Measurements from ENCODE around the gene SGTA.
"Not testable (repeated sequence)": the region's sequence is repeated elsewhere in the genome, so short reads cannot be mapped to it uniquely, and the experiment has no call there.

The SGTA gene

DNA sequence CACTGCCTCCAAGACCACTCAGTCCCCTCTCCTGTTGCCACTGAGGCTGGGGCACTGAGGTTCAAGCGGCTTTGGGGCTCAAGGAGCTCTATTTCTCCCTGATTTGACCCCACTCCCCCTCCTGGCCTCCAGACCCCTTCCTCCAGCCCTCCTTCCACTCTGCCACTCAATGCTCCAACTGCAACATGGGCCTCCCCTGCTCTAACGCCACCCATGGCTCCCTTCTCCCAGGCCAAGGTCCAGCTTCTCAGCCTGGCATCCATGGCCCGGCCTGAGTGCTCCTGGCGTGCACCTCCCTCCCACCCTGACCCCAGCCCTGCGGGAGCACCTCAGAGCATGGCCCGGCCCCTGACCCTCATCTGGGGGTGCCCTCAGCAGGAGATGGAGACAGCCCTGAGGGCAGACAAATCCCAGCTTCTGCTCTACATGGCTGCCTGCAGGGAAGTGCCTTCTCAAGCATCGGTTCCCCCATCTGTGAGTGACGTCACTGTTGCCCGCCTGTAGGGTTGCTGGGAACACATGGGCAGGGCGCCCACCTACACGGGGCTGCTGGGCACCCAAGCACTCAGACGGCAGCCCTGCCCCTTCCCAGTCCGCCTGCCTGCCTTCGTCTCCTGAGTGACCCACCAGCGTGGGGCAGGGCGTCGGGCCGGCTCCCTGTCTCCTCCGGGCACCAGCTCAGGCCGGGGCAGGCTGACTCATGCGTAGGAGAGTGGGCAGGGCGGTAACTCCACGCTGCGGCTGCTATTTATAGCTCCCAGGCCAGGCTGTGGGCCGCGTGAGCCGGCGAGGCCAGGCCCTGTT lies 60.3 kb downstream of the SGTA start:
- DNase-seq = no peak

DNA sequence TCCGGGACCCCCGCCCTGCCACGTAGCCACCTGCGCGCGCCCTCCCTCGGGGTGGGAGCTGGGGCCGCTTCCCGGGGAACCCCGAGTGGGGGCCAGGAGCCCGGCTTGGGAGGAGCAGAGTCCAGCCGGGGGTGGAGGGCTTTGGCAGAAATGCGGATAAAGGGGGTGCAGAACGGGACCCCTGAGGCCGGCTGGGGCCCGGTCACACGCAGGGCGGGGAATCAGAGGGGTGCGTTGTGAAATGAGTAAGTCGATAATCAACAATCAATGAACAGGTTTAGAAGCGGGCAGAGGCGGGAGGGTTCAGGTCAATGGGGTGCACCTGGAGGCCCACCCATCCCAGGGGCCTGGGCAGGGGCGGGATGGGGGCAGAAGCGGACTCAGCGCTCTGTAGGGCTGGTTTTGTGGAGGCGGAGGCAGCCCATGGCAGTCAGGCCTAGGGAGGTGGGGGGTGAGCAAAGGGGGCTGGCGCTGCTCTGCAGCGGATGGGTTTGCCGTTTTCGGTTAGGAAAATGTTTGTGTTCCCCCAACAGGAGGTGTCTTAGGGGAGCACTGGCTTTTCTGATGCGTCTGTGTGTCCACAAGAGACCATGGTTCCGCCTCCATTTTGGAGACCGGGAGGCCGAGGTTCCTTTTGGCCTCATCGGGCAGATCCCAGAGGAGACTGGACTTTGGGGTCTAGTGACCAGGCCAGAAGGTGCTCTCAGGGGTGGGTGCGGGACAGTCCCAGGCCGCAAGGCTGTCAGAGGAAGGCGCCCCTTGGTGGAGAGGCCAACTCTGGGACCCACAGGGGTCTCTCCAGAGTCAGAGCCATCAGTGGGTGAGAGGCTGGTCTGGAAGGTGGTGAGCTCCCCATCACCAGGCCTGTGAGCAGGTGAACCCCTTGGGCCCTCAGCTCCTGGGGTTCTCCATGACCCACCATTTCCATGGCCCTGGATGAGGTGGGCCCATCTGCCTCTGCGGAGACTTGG lies 61.2 kb downstream of the SGTA start:
- DNase-seq = no peak

DNA sequence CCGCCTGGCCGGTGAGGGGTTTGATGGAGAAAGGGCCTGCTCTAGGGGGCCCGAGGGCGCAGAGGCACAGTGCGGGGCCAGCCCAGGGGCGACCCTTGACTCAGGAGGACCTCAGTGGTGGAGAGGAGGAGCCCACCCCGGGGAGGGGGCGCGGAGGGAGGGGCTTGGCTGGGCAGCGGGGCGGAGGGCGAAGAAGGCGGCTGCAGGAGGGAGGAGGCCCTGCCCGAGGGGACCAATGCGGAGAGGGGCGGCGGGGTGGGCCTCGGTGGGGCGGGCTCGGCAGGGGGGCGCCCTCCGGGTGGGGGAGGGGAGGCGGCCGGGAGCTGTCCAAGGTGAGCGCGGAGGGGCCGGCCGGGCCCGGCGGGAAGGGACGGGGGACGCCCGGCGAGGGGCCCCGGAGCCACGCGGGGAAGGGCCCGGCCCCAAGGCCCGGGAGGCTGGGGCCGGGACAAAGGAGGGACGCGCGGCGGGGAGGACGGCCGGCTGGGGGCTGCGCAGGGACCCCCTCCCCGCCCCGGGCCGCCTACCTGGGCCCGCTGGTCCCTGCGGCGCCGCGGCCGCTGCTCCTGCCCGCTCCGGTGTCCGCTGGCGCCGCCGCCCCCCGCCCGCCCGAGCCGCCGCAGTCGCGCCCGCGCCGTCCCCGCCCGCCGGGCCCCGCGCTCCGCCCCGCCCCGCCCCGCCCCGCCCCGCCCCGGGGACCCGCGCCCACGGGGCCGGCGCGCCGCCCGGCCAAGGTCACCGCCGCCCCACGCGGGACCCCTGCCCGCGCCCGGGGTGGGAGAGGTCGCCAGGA lies 62.1 kb downstream of the SGTA start, which contains the start of gene DIRAS1:
TSS of gene DIRAS1 (minus strand) at position 596 of the 793 bp plus-strand sequence. CDS start 3,566 bp downstream, outside the sequence.
- no peak for DNase-seq

DNA sequence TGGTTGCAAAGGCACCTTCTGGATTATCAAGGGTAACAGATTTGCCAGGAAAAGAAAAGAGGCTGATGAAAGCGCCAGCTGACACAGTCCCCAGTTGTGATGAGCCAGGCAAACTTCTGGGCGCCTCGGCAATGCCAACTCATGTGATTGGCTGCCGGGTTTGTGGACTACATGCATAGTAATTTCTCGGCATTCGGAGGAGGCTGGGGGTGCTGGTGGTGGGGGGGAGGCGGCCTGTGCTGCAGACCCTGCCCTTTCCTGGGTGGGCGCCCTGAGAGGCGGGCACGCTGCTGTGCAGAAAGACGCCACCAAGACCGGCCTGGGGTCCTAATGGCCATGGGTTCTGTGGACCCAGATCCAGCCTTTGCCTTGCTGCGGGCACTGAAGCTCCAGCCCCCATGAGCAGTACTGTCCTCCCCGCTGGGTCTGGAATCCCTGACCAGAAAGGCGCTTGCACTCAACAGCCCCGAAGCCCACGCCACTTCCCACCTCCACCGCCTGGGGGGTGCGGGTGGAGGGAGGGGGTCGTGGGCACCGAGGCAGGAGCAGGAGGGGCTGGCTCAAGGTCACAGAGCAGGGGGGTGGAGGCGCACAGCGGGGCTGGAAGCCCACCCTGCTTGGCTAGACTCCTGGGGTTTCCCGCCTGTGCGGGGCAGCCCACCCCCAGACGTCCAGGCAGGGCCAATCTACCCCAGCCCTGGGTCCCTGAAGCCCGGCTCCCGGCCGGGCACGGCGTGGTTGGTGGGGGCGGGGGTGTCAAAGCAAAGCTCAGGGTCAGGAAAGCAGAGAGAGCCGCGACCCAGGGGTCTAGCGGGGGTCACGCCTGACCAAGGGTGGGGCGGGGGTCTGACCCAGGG lies 62.9 kb downstream of the SGTA start:
- DNase-seq = no peak

DNA sequence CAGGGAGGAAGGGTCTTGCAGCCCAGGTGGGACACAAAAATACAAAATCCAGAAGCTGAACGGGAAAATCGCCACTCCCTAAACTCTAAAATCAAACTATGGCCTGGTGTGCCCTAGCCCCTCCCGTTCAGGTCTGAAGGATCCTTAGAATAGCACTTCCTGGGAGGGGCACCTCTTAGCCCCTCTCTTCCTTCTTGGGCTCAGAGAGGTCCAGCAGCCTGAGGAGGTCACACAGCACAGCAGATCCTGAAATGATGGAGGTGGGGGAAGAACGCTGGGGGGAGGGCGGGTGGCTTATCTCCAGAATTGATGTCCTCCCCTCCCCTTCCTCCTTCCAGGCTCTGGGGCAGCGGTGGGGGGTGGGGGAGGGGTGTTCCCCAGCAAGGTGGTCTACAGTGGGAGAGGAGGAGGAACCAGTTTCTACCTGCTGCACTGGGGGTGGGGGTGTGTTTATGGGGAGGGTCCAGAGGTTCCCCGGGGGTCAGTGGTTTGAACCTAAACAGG lies 63.8 kb downstream of the SGTA start:
- DNase-seq = no peak

DNA sequence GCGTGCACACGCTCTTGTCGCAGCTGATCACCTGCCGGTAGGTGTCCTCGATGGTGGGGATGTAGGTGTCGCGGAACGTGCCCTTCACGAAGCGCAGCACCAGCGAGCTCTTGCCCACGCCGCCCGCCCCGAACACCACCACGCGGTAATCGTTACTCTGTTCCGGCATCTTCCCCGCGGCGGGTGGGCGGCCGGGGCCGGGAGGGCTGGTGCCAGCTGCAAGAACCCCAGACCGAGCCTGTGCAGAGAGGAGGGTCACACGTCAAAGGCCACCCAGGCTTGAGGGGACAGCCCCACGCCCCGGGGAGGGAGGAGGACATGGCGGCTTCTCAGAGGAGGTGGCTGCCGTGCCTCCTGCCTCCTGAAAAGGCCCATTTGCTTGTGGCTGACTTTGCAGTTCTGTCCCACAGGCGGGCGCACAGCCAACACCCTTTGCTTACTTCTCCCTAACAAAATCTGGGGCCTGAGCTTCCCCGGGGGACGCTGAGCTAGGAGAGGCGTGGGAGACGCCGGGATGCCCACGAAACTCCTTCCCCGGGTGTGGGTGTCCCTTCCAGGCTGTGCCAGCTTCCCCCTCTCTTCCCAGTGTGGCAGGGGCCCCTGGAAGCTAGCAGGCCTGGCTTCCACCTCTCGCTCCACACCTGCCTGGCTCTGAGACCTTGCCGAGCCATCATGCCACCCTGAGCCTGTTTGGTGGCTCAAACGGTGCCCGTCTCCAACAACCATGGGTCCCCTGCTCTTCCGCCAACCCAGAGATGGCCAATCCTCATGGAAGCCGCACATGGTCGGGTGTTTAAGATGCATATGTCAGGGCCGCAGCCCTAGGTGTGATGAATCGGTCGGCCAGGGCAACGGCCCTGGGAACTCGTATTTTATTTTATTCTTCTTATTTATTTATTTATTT lies 65.2 kb downstream of the SGTA start:
- DNase-seq = no peak

DNA sequence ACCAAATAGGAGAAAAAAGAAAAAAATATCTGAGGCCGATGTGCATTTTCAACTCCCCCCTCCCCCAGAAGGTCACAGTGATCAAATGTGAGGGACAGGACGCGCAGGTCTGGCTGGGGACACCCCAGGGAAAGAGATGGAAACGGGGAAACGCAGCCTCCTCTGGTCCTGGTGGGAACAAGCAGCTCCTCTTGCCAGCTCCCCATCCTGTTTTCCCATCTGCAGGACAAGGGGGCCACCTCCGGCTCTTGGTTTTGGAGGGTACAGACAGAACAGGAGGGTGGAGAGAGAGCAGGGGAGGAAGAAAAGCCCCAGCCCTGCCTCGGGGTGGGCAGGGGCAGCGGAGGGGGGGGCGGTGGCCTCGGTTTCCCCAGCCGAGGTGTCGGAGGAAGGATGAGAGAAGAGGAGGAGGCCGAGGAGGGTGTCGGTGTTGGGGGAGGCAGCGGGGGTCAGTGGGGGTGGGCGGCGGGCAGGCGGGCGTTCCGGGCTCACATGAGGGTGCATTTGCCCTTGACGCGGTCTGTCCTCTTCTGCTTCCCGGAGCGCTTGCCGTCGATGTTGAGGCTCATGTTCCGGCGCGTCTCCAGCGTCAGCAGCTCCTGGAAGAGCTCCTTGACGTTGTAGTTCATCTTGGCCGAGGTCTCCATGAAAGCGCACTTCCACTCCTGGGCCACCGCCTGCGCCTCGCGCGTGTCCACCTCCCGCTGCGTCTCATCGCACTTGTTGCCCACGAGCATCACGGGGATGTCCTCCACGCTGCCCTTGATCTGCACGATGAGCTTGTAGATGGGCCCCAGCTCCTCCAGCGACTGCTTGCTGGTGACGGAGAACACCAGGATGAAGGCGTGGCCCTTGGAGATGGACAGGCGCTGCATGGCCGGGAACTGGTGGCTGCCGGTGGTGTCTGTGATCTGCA lies 66.1 kb downstream of the SGTA start:
- no peak for DNase-seq

DNA sequence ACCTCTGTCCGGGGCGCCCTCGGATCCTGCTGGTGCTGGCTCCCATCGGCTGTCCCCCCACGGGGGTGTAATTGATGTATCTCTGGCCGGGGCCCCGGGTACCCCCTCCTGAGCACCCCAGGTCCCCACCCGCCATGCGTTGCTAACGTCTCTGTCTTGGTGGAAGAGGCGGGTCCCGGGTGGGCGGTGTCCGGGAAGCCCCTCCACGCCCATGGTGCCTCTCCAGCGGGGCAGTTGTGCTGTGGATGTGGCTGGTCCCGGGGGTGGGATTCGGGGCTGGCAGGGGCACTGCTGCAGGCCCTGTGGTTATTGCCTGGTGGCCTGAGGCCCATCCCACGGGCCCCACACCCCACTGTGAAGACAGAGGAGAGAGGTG lies 66.8 kb downstream of the SGTA start:
- DNase-seq = no peak

DNA sequence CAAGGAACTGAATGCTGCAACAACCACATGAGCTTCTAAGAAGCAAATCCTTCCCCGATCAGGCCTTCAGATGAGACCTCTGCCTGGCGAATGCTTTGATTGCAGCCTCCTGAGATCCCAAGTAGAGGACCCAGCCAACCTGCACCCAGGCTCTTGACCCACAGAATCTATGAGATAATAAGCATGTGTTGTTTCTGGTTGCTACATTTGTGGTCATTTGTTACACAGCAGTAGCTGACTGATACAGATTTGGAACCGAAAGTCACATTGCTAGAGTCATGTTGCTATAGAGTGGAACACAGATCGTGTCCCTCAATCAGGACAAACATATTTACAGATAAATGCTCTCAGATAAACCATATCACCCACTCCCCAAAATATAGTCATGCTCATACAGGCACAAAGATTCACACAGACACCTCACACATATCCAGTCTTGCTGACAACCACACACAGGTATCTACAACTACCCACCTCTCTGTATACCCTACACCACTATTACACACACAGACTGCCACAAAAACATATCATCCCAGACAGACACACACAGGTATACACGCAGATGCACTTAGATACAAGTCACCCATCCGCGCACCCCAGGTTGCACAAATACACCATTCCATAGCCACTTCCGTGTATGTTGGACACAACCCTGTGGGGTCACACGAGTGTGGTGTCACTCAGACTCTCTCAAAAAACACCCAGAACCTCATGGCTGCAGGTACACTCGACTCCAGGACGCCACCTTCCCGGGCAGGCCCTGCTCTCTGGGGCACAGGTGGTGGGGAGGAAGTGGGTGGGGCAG lies 67.4 kb downstream of the SGTA start:
- DNase-seq = no peak

DNA sequence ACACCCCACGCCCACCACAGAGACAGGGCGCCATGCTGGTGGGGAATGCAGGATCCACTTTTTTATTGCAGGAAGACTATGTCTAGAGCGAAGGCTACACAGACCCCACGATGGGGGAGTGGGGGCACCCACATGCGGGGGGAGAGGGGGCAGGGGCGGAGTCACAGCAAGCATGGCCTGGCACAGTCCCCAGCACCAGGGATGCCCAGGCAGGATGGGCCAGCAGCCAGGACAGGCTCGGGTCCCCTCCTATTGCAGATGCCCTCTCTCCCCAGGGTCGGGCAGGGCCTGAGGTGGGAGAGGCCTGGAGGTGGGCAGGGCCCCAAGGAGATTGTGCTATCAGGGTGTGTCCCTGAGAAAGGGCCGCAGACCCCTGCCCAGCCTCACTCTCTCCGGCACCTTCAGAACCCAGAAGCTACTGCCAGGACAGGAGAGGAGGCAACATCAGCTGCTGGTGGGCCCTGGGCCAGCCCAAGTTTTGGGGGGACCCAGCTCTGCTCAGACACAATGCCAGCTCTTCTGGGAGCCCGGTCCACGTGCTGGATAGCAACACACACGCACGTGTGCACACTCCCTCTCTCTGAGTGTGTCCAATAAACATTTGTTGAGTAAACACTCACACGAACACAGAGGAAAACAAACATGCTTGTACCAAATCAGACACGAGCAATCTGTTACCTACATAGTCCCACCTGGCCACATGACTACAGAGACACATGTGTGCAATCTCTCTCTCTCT lies 68.4 kb downstream of the SGTA start:
- no peak for DNase-seq

DNA sequence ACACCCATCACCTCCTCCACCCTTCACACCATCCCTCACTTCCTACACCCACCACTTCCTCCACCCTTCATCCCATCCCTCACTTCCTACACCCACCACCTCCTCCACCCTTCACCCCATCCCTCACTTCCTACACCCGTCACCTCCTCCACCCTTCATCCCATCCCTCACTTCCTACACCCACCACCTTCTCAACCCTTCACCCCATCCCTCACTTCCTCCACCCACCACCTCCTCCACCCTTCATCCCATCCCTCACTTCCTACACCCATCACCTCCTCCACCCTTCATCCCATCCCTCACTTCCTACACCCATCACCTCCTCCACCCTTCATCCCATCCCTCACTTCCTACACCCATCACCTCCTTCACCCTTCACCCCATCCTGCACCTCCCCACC lies 69.0 kb downstream of the SGTA start:
- DNase-seq = not testable (repeated sequence)

DNA sequence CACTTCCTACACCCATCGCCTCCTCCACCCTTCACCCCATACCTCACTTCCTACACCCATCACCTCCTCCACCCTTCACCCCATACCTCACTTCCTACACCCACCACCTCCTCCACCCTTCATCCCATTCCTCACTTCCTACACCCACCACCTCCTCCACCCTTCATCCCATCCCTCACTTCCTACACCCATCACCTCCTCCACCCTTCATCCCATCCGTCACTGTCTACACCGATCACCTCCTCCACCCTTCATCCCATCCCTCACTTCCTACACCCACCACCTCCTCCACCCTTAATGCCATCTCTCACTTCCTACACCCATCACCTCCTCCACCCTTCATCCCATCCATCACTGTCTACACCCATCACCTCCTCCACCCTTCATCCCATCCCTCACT lies 69.9 kb downstream of the SGTA start:
- DNase-seq = not testable (repeated sequence)

DNA sequence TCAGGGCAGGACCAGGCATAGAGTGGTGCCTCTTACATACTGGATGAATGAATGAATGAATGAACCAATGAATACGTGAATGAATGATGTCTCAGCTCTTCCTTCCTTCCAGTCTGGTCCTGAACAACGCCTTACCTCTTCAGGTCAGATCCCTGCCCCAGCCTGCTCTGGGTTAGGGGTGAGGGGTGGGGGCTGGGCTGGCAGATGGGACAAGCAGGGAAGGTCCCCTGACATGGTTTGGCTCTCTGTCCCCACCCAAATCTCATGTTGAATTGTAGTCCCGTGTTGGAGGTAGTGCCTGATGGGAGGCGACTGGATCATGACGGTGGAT lies 71.2 kb downstream of the SGTA start:
- no peak for DNase-seq

DNA sequence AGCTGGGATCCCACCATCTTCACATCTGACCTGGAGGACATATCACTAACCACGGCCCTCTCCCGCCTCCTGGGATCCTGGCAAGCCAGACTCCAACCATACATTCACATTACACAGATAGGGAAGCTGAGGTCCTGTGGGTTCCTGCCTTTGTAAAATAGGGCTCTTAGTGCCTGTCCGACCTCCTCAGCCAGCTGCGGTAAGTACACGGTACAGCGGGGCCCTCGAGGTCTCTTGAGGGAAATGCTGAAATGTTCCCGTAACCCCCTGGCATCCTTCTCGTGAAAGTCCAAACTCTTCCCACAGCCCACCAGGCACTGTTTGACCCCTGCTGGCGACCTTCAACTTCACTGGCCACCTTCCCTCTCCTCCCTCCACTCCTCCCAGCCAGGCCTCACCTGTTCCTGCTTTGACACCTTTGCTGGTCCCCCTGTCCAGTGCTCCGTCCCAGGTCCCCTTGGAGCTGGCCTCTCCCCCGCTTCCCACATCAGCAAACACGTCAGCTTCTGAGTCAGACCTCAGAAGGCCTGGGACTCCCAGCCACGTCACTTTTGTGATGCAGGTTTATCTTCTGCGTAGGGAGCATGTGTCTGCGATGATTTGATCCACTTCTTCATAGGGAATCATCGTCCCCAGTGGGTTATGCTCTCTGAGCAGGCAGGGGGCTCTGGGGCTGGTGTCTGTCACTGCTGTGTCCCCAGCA lies 71.8 kb downstream of the SGTA start:
- no peak for DNase-seq

DNA sequence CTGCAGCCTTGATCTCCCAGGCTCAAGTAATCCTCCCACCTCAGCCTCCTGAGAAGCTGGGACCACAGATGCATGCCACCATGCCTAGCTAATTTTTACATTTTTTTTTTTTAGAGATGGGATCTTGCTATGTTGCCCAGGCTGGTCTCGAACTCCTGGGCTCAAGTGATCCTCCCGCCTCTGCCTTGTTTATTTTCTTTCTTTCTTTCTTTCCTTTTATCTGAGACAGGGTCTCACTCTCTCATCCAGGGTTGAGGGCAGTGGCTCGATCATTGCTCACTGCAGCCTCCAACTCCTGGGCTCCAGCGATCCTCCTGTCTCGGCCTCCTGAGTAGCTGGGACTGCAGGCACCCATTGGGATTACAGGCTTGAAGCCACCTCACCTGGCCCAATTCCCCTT lies 76.8 kb downstream of the SGTA start:
- DNase-seq = no peak
